Melanocyte of skin (primary cell): ENCODE measurements around the gene CENPVL2. TPM values are rescaled to one million over a fixed set of nuclear protein-coding genes. Genes with fewer than 3 reads are reported as not detected.

Experiments
- total RNA-seq, 2 donors: library from RNA; depleted of rRNA; stranded (reverse); fragments of >200 nt; gene quantifications; 2 replicates each; pipeline ENCODE4 v1.2.3, GENCODE V29; 2012

The CENPVL2 gene
- total RNA-seq: not detected

GRCh38 chrX:51682720-51683062 lies at the start of gene CENPVL2:
TSS of gene CENPVL2 (minus strand) at chrX:51682831. CDS start at chrX:51682831, 0 bp downstream.

GRCh38 chrX:51710277-51711164 lies 27.9 kb upstream of the CENPVL2 start, which contains the start of gene CENPVL1:
TSS of gene CENPVL1 (plus strand) at chrX:51710512. CDS start at chrX:51710512, 0 bp downstream.

Other genes starting within 250 kb of the CENPVL2 start
- 1 to 10 TPM; 2.8 to 5.0 TPM for gene NUDT11, start 186.2 kb downstream of the CENPVL2 start, total RNA-seq
- gene CENPVL3, start 63.9 kb downstream of the CENPVL2 start, total RNA-seq: under 1 TPM in 1 of 2 donors, not detected in 1; 0.33 TPM
- not detected for gene CENPVL1, start 27.7 kb upstream of the CENPVL2 start, total RNA-seq
- gene GSPT2, start 60.6 kb upstream of the CENPVL2 start, total RNA-seq: 1 to 10 TPM; 5.2 to 7.7 TPM
- 100 to 1,000 TPM in 1 of 2 donors, 10 to 100 TPM in 1; 87.9 to 100 TPM for gene MAGED1, start 210.8 kb upstream of the CENPVL2 start, total RNA-seq